NCI-H460 (cell line): Measurements from ENCODE around the gene TGIF2LY. TPM values are rescaled to one million over a fixed set of nuclear protein-coding genes. Genes with fewer than 3 reads are reported as not detected.
"Not testable (repeated sequence)": the region's sequence is repeated elsewhere in the genome, so short reads cannot be mapped to it uniquely, and the experiment has no call there.

Experiments
- DNase-seq: peaks from one replicate; pipeline ENCODE4 v3.0.0-alpha.2; 2016; ENCODE audit warnings: low read depth; ENCODE audit errors: extremely low read depth
- polyA plus RNA-seq: library from polyadenylated mRNA; depleted of rRNA; stranded (reverse); fragments of >200 nt; gene quantifications from 2 replicates; pipeline ENCODE4 v1.2.3, GENCODE V29; 2014; cell fraction: nucleus; rRNA removed
- small RNA-seq, 2 experiments: library from RNA; depleted of rRNA; stranded (forward); fragments of <200 nt; gene quantifications; one replicate each; pipeline ENCODE3, GENCODE V24; 2014
- total RNA-seq: library from RNA; depleted of rRNA; stranded (reverse); fragments of >200 nt; shearing (Covaris generic); gene quantifications from 2 replicates; pipeline ENCODE4 v1.2.3, GENCODE V29; 2014; rRNA removed

The TGIF2LY gene
- not detected in 2 replicates for total RNA-seq
- not detected in 2 replicates for polyA plus RNA-seq

GRCh38 chrY:3578767-3579166 lies at the start of gene TGIF2LY:
Gene TGIF2LY (plus strand): TSS chrY:3579067. CDS start chrY:3579245, 178 bp downstream.
- not testable (repeated sequence) for DNase-seq

Small RNA genes within 50 kb of the gene (small RNA-seq; reads per million reads assigned to genes)
- 0 reads per million in 2 experiments for gene PRRC2CP1
